H9 (cell line): ENCODE results near the gene NUP107. TPM values are rescaled to one million over a fixed set of nuclear protein-coding genes. Genes with fewer than 3 reads are reported as not detected.

Source experiments
- DNase-seq: peaks from one replicate; pipeline ENCODE4 v3.0.0-alpha.2; 2017
- H2AFZ ChIP-seq: one replicate; pipeline ENCODE4 v1.6.1; 2013; ENCODE audit warnings: mild to moderate bottlenecking, low read length, control low read depth, moderate library complexity
- H2AK5ac ChIP-seq: 2 replicates; pipeline ENCODE4 v1.6.1; 2013; ENCODE audit warnings: low read length, control low read depth, mixed read lengths; ENCODE audit not compliant: insufficient read length
- H2BK120ac ChIP-seq: one replicate; pipeline ENCODE4 v1.6.1; 2013; ENCODE audit warnings: low read depth, mild to moderate bottlenecking, low read length, control low read depth, inconsistent platforms; ENCODE audit not compliant: poor library complexity, severe bottlenecking
- H2BK12ac ChIP-seq: 2 replicates; pipeline ENCODE4 v1.6.1; 2013; ENCODE audit warnings: low read length, control low read depth, mixed read lengths, low read depth; ENCODE audit not compliant: insufficient read length
- H2BK15ac ChIP-seq: 2 replicates; pipeline ENCODE4 v1.6.1; 2013; ENCODE audit warnings: low read depth, low read length, control low read depth
- H2BK20ac ChIP-seq: one replicate; pipeline ENCODE4 v1.6.1; 2013; ENCODE audit warnings: low read depth, mild to moderate bottlenecking, low read length, control low read depth, inconsistent platforms; ENCODE audit not compliant: poor library complexity, severe bottlenecking
- H2BK5ac ChIP-seq: 2 replicates; pipeline ENCODE4 v1.6.1; 2013; ENCODE audit warnings: low read length, control low read depth, mixed read lengths; ENCODE audit not compliant: insufficient read length
- H3K14ac ChIP-seq: 2 replicates; pipeline ENCODE4 v1.6.1; 2013; ENCODE audit warnings: low read length, control low read depth; ENCODE audit not compliant: insufficient read depth
- H3K18ac ChIP-seq: 2 replicates; pipeline ENCODE4 v1.6.1; 2013; ENCODE audit warnings: low read depth, mild to moderate bottlenecking, mixed read lengths, low read length, control low read depth; ENCODE audit not compliant: insufficient read length
- H3K23ac ChIP-seq: 2 replicates; pipeline ENCODE4 v1.6.1; 2013; ENCODE audit warnings: low read length, control low read depth, mixed read lengths, low read depth; ENCODE audit not compliant: insufficient read length
- H3K23me2 ChIP-seq: 2 replicates; pipeline ENCODE4 v1.6.1; 2013; ENCODE audit warnings: low read depth, mild to moderate bottlenecking, mixed read lengths, low read length, control low read depth; ENCODE audit not compliant: insufficient read length, poor library complexity, severe bottlenecking
- H3K27ac ChIP-seq: 2 replicates; pipeline ENCODE4 v1.5.1; 2013; ENCODE audit warnings: low read length, control low read depth, mixed read lengths, low read depth; ENCODE audit not compliant: insufficient read length
- H3K27me3 ChIP-seq: 2 replicates; pipeline ENCODE4 v1.6.1; 2013; ENCODE audit warnings: low read length, control low read depth, inconsistent platforms; ENCODE audit not compliant: insufficient read depth
- H3K4ac ChIP-seq: 2 replicates; pipeline ENCODE4 v1.6.1; 2013; ENCODE audit warnings: low read depth, mild to moderate bottlenecking, control low read depth, inconsistent platforms, low read length, moderate library complexity
- H3K4me1 ChIP-seq: 2 replicates; pipeline ENCODE4 v1.6.1; 2013; ENCODE audit warnings: low read length, control low read depth, inconsistent platforms; ENCODE audit not compliant: insufficient read depth
- H3K4me2 ChIP-seq: 2 replicates; pipeline ENCODE4 v1.6.1; 2013; ENCODE audit warnings: low read length, control low read depth, mixed read lengths; ENCODE audit not compliant: insufficient read length, insufficient read depth
- H3K56ac ChIP-seq: 2 replicates; pipeline ENCODE4 v1.6.1; 2013; ENCODE audit warnings: low read depth, mild to moderate bottlenecking, mixed read lengths, low read length, control low read depth; ENCODE audit not compliant: insufficient read length
- H3K79me1 ChIP-seq: 2 replicates; pipeline ENCODE4 v1.6.1; 2013; ENCODE audit warnings: low read depth, mild to moderate bottlenecking, moderate library complexity, low read length, control low read depth, inconsistent platforms; ENCODE audit not compliant: insufficient read depth, poor library complexity, severe bottlenecking
- H3K79me2 ChIP-seq: 2 replicates; pipeline ENCODE4 v1.6.1; 2013; ENCODE audit warnings: low read length, control low read depth, inconsistent platforms; ENCODE audit not compliant: insufficient read depth
- H3K9ac ChIP-seq: 2 replicates; pipeline ENCODE4 v1.6.1; 2013; ENCODE audit warnings: low read length, control low read depth, mixed read lengths; ENCODE audit not compliant: insufficient read length; ENCODE audit errors: extremely low read depth
- H3K9me3 ChIP-seq: one replicate; pipeline ENCODE4 v1.6.1; 2013; ENCODE audit warnings: low read depth, low read length, inconsistent platforms; ENCODE audit not compliant: control insufficient read depth
- H3T11ph ChIP-seq: one replicate; pipeline ENCODE4 v1.6.1; 2013; ENCODE audit warnings: mild to moderate bottlenecking, low read length, control low read depth, inconsistent platforms
- H4K20me1 ChIP-seq: one replicate; pipeline ENCODE4 v1.6.1; 2013; ENCODE audit not compliant: control insufficient read depth, insufficient read length, insufficient read depth
- H4K5ac ChIP-seq: 2 replicates; pipeline ENCODE4 v1.6.1; 2013; ENCODE audit warnings: low read depth, mild to moderate bottlenecking, mixed read lengths, low read length, control low read depth; ENCODE audit not compliant: insufficient read length
- H4K8ac ChIP-seq: replicated peaks from 2 replicates; pipeline ENCODE4 v1.6.1; 2013; ENCODE audit warnings: low read length, control low read depth, mixed read lengths, low read depth; ENCODE audit not compliant: insufficient read length
- H4K91ac ChIP-seq: 2 replicates; pipeline ENCODE4 v1.6.1; 2013; ENCODE audit warnings: low read depth, mild to moderate bottlenecking, moderate library complexity, mixed read lengths, low read length, control low read depth; ENCODE audit not compliant: insufficient read length
- H3K27ac Mint-ChIP-seq, 3 experiments: 2 replicates in 2 of 3; 3 replicates in 1 of 3; pipeline ENCODE4 v1.8.0; 2020 to 2021; ENCODE audit warnings: mixed read lengths in 3 of 3, mild to moderate bottlenecking in 1 of 3, moderate library complexity in 1 of 3
- H3K27me3 Mint-ChIP-seq: 2 replicates; pipeline ENCODE4 v1.8.0; 2021; ENCODE audit warnings: low read depth, mild to moderate bottlenecking, moderate library complexity, mixed read lengths
- H3K36me3 Mint-ChIP-seq, 3 experiments: 2 replicates in 2 of 3; 3 replicates in 1 of 3; pipeline ENCODE4 v1.8.0; 2020 to 2021; ENCODE audit warnings: low read depth in 3 of 3, mixed read lengths in 3 of 3; ENCODE audit not compliant: insufficient read depth in 1 of 3
- H3K4me1 Mint-ChIP-seq, 2 experiments: 2 replicates each; pipeline ENCODE4 v1.8.0; 2020; ENCODE audit warnings: mixed read lengths in 2 of 2
- H3K4me3 Mint-ChIP-seq, 2 experiments: 2 replicates in 1 of 2; 3 replicates in 1 of 2; pipeline ENCODE4 v1.8.0; 2020 to 2021; ENCODE audit warnings: mild to moderate bottlenecking in 2 of 2, mixed read lengths in 2 of 2, moderate library complexity in 1 of 2
- H3K9me3 Mint-ChIP-seq, 2 experiments: 2 replicates in 1 of 2; 3 replicates in 1 of 2; pipeline ENCODE4 v1.8.0; 2020; ENCODE audit warnings: mild to moderate bottlenecking in 2 of 2, mixed read lengths in 2 of 2, moderate library complexity in 1 of 2
- CTCF ChIP-seq: fragments of 200-600 bp; sonication (generic); conservative IDR thresholded peaks from 3 replicates; pipeline ENCODE4 v1.8.0; 2021; ENCODE audit warnings: antibody characterized with exemption, mild to moderate bottlenecking
- WGBS: extraction: QIAGEN DNeasy Blood & Tissue Kit; methylation state at CpG from one replicate; pipeline ENCODE4 v1.1.7; 2013; ENCODE audit warnings: missing lambda C conversion rate, low lambda C conversion rate, mixed read lengths; ENCODE audit not compliant: insufficient read length; ENCODE audit errors: extremely low coverage; 5-methylcytosine and 5-hydroxymethylcytosine counted together
- total RNA-seq: library from RNA; stranded (reverse); gene quantifications from 2 replicates; pipeline ENCODE4 v1.2.1, GENCODE V29; 2021

NUP107 gene
- total RNA-seq, 1 experiment from 2014 or later: 147 TPM

- Histone ChIP-seq H2BK20ac (no peak overlapping the region), H3K4me2 (no peak overlapping the region), H2BK12ac (no peak overlapping the region), H3K4ac (no peak overlapping the region), H4K5ac (no peak overlapping the region), H4K91ac (no peak overlapping the region), H3K4me1 (no peaks in the 10 kb centered on the region), H2BK5ac (no peak overlapping the region), H4K8ac (no peak overlapping the region), H2AK5ac (no peak overlapping the region), H3K23me2 (no peaks in the 10 kb centered on the region), H3T11ph (no peak overlapping the region), H3K56ac (no peak overlapping the region), H3K23ac (no peak overlapping the region), H2BK120ac (no peak overlapping the region), H2AFZ (no peak overlapping the region), H3K79me2 (no peaks in the 10 kb centered on the region), H3K27me3 (no peaks in the 10 kb centered on the region), H3K9ac (no peak overlapping the region), H3K79me1 (no peaks in the 10 kb centered on the region), H3K14ac (no peak overlapping the region), H4K20me1 (no peaks in the 10 kb centered on the region), H3K9me3 (no peaks in the 10 kb centered on the region), H3K27ac (no peak overlapping the region), H2BK15ac (no peak overlapping the region), H3K18ac (no peak overlapping the region)
- TF ChIP-seq CTCF: no peak
- no peak for DNase-seq
- H3K36me3 Mint-ChIP-seq: peaks cover 4 to 60% (median 56%) of the 10 kb centered on the region in 3 experiments; a peak in 6 of 7 replicates
- H3K4me3 Mint-ChIP-seq: no peak overlapping the region
- H3K4me1 Mint-ChIP-seq: peaks cover 3 to 5% of the 10 kb centered on the region in 2 experiments; a peak in 3 of 4 replicates
- no peak overlapping the region for H3K27ac Mint-ChIP-seq
- no CpG with 5 or more reads among the region's 3 CpGs for WGBS
- no peaks in the 10 kb centered on the region; the same call in 1 of the 2 replicates for H3K27me3 Mint-ChIP-seq
- no peaks in the 10 kb centered on the region for H3K9me3 Mint-ChIP-seq
Observed at GRCh38 chr12:68762691-68763090, 75.9 kb downstream of the NUP107 start.
